ENCODE results near the gene CCNE1.

GRCh38 chr19:29833614-29834261 lies 21.9 kb downstream of the CCNE1 start:
- TF ChIP-seq ELK1 (CRISPR knock-in tag; IDR thresholded peaks at IDR 0.05) = no peak
- no peak for TF ChIP-seq SIN3A (IDR thresholded peaks at IDR 0.05; ENCODE audit: borderline replicate concordance in 2 of 2, control insufficient read depth in 1 of 2, low read depth in 2 of 2, low read length in 2 of 2)
- no peak for TF ChIP-seq CTCF (IDR thresholded peaks at IDR 0.05 in 2 of 3, conservative IDR thresholded peaks at IDR 0.05 in 1 of 3; ENCODE audit: insufficient read depth in 2 of 3, low read depth in 1 of 3, low read length in 3 of 3)
- no peak for TF ChIP-seq ZNF239 (CRISPR knock-in tag; IDR thresholded peaks at IDR 0.05)
- TF ChIP-seq ZNF263 (CRISPR knock-in tag; IDR thresholded peaks at IDR 0.05; ENCODE audit: borderline replicate concordance) = no peak
- no peak for TF ChIP-seq ARID4B (CRISPR knock-in tag; IDR thresholded peaks at IDR 0.05)
- no peak for TF ChIP-seq HOMEZ (CRISPR knock-in tag; IDR thresholded peaks at IDR 0.05)
- TF ChIP-seq ZNF224 (CRISPR knock-in tag; IDR thresholded peaks at IDR 0.05) = no peak
- no peak for TF ChIP-seq NR2C2 (CRISPR knock-in tag; IDR thresholded peaks at IDR 0.05)
- TF ChIP-seq NR2C2 (tag; IDR thresholded peaks at IDR 0.05) = no peak
- TF ChIP-seq STAT6 (CRISPR knock-in tag; IDR thresholded peaks at IDR 0.05) = no peak
